Stimulated activated naive B cell treated with anti-CD40 and anti-IgM and Interleukin-4, amounts not matched to agents 10 μg/mL and 1 μg/mL and 100 μg/mL, for 72 hours (primary cell): ENCODE data around the gene PTPRH.

Source experiments
- ATAC-seq, 2 donors: fragments of 150-1000 bp; cut with Tn5 transposase; replicated peaks; 2 replicates each; pipeline ENCODE4 v1.10.0; 2021; ENCODE audit warnings: moderate library complexity in 1 of 2
- DNase-seq: peaks from one replicate; pipeline ENCODE4 v3.0.0; 2021
- H3K27ac Mint-ChIP-seq: one replicate; pipeline ENCODE4 v1.8.0; 2022; ENCODE audit warnings: mild to moderate bottlenecking, mixed read lengths
- H3K27me3 Mint-ChIP-seq, 2 donors: one replicate each; pipeline ENCODE4 v1.8.0; 2022; ENCODE audit warnings: mixed read lengths in 2 of 2
- H3K36me3 Mint-ChIP-seq, 2 donors: one replicate each; pipeline ENCODE4 v1.8.0; 2022; ENCODE audit warnings: mixed read lengths in 2 of 2, mild to moderate bottlenecking in 1 of 2
- H3K4me1 Mint-ChIP-seq, 2 donors: one replicate each; pipeline ENCODE4 v1.8.0; 2022; ENCODE audit warnings: mixed read lengths in 2 of 2, mild to moderate bottlenecking in 1 of 2
- H3K4me3 Mint-ChIP-seq, 2 donors: one replicate each; pipeline ENCODE4 v1.8.0; 2022; ENCODE audit warnings: mild to moderate bottlenecking in 2 of 2, mixed read lengths in 2 of 2, moderate library complexity in 1 of 2
- H3K9me3 Mint-ChIP-seq, 2 donors: one replicate each; pipeline ENCODE4 v1.8.0; 2022; ENCODE audit warnings: mixed read lengths in 2 of 2, mild to moderate bottlenecking in 1 of 2

The PTPRH gene

DNA sequence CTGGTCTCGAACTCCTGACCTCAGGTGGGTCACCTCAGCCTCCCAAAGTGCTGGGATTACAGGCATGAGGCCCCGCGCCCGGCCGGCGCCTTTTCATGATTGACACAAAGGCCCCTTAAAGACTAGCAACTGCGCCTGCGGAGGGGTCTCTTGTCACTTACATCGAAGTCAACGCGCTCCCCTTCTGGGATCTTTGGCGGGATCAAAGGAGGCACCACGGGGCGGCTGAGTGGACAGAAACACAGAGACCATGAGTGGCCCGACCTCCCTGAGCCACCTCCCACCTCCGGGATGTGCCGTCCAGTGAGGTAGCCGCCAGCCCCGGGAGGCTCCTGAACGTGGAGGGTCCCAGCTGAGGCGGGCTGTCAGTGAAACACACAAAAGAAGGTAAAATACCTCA, 67.6 kb downstream of the PTPRH start:
- Mint-ChIP-seq H3K9me3 (no peaks in the 10 kb centered on the region), H3K36me3 (peaks cover 0 to 3% of the 10 kb centered on the region in 2 donors), H3K27me3 (peaks cover 48 to 81% of the 10 kb centered on the region in 2 donors), H3K27ac (no peak overlapping the region), H3K4me3 (peak overlapping the region in 1 of 2 donors; percentile 39), H3K4me1 (peaks cover 11 to 24% of the 10 kb centered on the region in 2 donors)
- DNase-seq: no peak
- ATAC-seq: no peak

DNA sequence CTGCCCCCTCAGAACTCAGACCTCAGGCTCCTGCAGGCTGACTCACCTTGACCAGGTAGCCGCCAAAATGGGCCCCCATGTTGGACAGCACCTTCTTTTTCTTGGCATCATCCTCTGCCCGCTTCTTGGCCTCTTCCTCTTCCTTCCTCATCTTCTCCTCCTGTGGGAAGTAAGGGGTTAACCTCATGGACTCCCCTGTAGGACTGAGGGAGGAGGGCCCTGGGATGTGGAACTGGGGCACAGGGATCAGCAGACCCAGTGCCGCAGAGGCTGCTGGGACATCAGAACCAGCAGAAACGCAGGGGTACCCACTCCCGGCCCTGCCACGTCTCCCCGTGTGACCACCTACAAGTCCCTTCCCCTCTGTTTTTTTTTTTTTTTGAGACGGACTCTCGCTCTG, 71.4 kb downstream of the PTPRH start:
- H3K9me3 Mint-ChIP-seq: no peaks in the 10 kb centered on the region
- DNase-seq (no peak), ATAC-seq (no peak)
- no peaks in the 10 kb centered on the region for H3K36me3 Mint-ChIP-seq
- peak overlapping the region; percentile 25 for H3K27ac Mint-ChIP-seq
- no peak overlapping the region for H3K4me3 Mint-ChIP-seq
- H3K27me3 Mint-ChIP-seq: peaks cover 40 to 66% of the 10 kb centered on the region in 2 donors
- peaks cover 7 to 21% of the 10 kb centered on the region in 2 donors for H3K4me1 Mint-ChIP-seq

DNA sequence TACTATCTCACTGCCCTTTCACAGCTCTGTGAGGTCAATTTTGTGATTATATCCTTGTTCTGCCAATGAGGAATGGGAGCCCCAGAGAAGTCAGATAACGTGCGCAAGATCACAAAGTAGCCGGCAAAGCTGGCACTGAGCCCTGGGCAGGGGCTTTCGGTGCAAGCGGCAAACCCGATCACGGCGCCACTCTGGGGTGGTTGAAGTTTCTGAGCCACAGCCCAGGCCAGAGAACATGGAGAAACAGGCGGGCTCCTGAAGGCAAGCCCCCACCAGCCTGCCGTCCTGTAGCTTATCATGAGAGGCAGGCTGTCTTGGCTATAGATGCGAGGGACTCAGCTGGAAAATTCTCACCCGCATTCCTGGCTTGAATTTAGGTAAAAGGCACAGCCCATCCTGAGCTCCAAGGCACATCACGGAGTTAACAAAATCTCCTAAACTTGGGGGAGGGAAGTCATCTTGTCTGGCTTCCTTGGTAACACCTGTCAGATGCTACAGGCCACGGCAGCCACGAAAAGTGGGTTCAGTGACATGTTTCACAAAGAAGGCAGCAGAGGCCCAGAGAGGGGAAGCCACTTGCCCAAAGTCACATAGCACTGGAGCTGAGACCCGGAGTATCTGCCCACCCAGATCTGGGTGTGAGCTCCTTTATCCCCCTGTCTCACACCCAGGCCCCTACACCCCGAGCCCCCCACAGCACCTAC, 72.8 kb downstream of the PTPRH start:
- Mint-ChIP-seq H3K9me3 (no peaks in the 10 kb centered on the region), H3K4me3 (no peak overlapping the region), H3K27me3 (peaks cover 42 to 65% of the 10 kb centered on the region in 2 donors), H3K27ac (no peak overlapping the region), H3K4me1 (peaks cover 7 to 18% of the 10 kb centered on the region in 2 donors), H3K36me3 (no peaks in the 10 kb centered on the region)
- no peak for ATAC-seq
- no peak for DNase-seq

DNA sequence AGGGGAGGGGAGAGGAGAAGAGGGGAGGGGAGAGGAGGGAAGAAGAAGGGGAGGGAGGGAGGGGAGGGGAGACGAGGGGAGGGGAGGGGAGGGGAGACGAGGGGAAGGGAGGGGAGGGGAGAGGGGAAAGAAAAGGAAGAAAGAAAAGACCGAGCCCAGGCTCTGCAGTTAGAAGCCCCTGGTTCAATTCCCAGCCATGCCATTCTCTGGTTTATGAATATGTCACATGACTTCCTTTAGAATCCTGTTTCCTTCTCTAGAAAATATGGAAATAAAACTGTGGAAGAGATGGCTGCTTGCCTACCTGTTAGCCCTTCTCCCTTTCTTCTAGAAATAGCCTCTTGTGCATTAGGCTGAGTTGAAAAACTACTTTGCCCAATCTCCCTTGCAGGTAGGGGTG, 74.6 kb downstream of the PTPRH start:
- DNase-seq: no peak
- no peak overlapping the region for H3K4me3 Mint-ChIP-seq
- ATAC-seq: no peak
- H3K36me3 Mint-ChIP-seq: no peaks in the 10 kb centered on the region
- peaks cover 4 to 11% of the 10 kb centered on the region in 2 donors for H3K4me1 Mint-ChIP-seq
- H3K27ac Mint-ChIP-seq: no peak overlapping the region
- no peaks in the 10 kb centered on the region for H3K9me3 Mint-ChIP-seq
- H3K27me3 Mint-ChIP-seq: peaks cover 45 to 60% of the 10 kb centered on the region in 2 donors

DNA sequence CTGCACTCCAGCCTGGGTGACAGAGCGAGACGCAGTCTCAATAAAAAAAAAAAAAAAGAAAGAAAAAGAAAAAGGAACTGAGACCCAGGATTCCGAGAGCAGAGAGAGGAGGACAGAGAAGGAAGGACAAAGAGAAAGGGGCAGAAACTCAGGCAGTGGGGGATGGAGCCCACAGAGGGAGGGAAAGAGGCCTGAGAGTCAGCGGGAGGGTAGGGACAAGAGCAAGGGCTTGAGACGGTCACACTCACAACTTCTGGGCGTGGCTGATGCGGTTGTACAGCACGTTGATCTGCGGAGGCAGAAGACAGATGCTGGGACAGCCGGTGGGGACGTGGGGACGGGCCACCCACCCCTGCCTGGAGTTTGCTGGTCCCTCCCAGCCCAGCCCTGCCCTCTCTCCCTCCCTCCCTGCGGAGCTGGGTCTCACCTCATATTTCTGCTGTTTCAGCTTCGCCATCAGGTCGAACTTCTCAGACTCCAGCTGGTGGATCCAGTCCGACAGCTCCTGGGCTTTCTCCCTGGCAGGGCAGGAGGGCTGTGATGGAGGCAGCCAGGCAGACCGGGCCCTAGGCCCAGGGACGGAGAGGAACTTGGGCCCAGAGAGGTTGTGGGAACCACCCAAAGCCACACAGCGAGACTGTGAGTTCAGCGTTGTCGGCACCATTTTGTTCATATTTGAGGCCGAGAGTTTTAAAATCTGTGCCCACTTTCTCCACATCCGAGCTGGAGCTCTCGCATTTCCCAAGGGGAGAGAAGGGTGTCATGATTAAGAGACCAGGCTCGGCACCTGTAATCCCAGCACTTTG, 75.5 kb downstream of the PTPRH start:
- Mint-ChIP-seq H3K4me1 (peaks cover 4 to 11% of the 10 kb centered on the region in 2 donors), H3K36me3 (no peaks in the 10 kb centered on the region), H3K4me3 (peak overlapping the region in 1 of 2 donors; percentile 14), H3K27ac (no peak overlapping the region), H3K9me3 (no peaks in the 10 kb centered on the region), H3K27me3 (peaks cover 48 to 58% of the 10 kb centered on the region in 2 donors)
- DNase-seq: no peak
- peak; percentile 19 to 58 for ATAC-seq

DNA sequence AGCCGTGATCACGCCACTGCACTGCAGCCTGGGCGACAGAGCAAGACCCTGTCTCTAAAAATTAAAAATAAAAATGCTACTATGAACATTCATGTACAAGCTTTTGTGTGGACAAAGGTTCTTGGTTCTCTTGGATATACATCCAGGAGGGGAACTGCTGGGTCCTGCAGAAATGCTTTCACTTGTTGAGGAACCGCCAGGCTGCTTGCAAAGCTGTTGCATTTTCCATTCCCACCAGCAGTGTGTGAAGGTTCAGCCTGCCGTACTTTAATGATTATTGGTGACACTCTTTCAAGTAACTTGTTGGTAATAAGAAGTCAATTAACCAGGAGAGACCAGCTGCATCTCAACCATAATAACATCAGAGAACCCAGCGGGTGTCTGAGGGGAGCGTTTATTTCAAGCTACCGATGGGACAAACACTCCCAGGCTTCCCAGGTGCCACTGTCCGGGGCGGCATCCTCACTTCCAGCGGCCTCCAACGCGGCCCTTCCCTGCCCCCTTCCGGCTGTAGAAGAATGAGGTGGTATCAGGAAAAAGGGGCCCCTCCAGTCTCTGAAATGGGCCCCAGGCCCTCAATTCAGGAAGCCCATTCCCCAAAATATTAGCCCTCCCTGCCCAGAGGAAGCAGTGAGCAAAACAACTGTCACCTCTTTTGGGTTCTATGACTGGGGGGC, 76.7 kb downstream of the PTPRH start:
- ATAC-seq: no peak
- no peak overlapping the region for H3K4me3 Mint-ChIP-seq
- H3K4me1 Mint-ChIP-seq: peaks cover 4 to 11% of the 10 kb centered on the region in 2 donors
- H3K36me3 Mint-ChIP-seq: no peaks in the 10 kb centered on the region
- DNase-seq: no peak
- no peaks in the 10 kb centered on the region for H3K9me3 Mint-ChIP-seq
- peaks cover 44 to 56% of the 10 kb centered on the region in 2 donors for H3K27me3 Mint-ChIP-seq
- H3K27ac Mint-ChIP-seq: no peak overlapping the region

DNA sequence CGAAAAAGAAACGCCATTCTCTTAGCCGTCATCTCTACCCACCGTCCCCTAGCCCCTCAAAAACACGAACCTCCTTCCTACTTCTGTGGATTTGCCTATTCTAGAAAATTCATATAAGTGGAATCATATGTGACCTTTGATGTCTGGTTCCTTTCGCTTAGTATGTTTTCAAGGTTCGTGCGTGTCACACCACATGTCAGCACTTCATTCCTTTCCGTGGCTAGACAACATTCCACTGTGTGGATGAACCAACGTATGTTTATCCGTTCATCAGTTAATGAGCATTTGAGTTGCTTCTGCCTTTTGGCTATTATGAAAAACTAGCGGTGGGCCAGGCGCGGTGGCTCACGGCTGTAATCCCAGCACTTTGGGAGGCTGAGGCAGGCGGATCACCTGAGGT, 77.9 kb downstream of the PTPRH start:
- Mint-ChIP-seq H3K27ac (no peak overlapping the region), H3K27me3 (peaks cover 53 to 57% of the 10 kb centered on the region in 2 donors), H3K4me1 (peaks cover 4 to 11% of the 10 kb centered on the region in 2 donors), H3K9me3 (no peaks in the 10 kb centered on the region), H3K4me3 (no peak overlapping the region), H3K36me3 (no peaks in the 10 kb centered on the region)
- ATAC-seq (no peak), DNase-seq (no peak)
